ENCODE measurements around the gene ADARB2.

GRCh38 chr10:1169186-1169885, 568.0 kb downstream of the ADARB2 start:
- TF ChIP-seq CTCF (IDR thresholded peaks at IDR 0.05; ENCODE audit: insufficient read depth, low read length) (no peak), SPI1 (IDR thresholded peaks at IDR 0.05; ENCODE audit: borderline replicate concordance, low read depth) (no peak), GABPA (IDR thresholded peaks at IDR 0.05; ENCODE audit: low read depth) (no peak), POLR2AphosphoS5 (IDR thresholded peaks at IDR 0.05; ENCODE audit: low read depth) (no peak)
- TF ChIP-seq, protein P1, sequence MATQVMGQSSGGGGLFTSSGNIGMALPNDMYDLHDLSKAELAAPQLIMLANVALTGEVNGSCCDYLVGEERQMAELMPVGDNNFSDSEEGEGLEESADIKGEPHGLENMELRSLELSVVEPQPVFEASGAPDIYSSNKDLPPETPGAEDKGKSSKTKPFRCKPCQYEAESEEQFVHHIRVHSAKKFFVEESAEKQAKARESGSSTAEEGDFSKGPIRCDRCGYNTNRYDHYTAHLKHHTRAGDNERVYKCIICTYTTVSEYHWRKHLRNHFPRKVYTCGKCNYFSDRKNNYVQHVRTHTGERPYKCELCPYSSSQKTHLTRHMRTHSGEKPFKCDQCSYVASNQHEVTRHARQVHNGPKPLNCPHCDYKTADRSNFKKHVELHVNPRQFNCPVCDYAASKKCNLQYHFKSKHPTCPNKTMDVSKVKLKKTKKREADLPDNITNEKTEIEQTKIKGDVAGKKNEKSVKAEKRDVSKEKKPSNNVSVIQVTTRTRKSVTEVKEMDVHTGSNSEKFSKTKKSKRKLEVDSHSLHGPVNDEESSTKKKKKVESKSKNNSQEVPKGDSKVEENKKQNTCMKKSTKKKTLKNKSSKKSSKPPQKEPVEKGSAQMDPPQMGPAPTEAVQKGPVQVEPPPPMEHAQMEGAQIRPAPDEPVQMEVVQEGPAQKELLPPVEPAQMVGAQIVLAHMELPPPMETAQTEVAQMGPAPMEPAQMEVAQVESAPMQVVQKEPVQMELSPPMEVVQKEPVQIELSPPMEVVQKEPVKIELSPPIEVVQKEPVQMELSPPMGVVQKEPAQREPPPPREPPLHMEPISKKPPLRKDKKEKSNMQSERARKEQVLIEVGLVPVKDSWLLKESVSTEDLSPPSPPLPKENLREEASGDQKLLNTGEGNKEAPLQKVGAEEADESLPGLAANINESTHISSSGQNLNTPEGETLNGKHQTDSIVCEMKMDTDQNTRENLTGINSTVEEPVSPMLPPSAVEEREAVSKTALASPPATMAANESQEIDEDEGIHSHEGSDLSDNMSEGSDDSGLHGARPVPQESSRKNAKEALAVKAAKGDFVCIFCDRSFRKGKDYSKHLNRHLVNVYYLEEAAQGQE (IDR thresholded peaks at IDR 0.05; ENCODE audit: insufficient replicate concordance, low read depth): no peak

All from HL-60 (cell line).